GM12874 (cell line): Measurements from ENCODE around the gene SRGAP1.

ENCODE experiments used
- CTCF ChIP-seq: IDR thresholded peaks from 2 replicates; pipeline ENCODE4 v1.5.1; 2011; ENCODE audit warnings: low read depth, mild to moderate bottlenecking, control low read depth, low read length, moderate library complexity; ENCODE audit not compliant: insufficient read depth

SRGAP1 gene

GRCh38 chr12:64194333-64195149 is 350.0 kb downstream of the SRGAP1 start:
- no peak for TF ChIP-seq CTCF

- no peak for TF ChIP-seq CTCF
Measured at GRCh38 chr12:64203036-64203435, 358.5 kb downstream of the SRGAP1 start.

GRCh38 chr12:64203775-64204174 is 359.3 kb downstream of the SRGAP1 start:
- TF ChIP-seq CTCF: no peak

- TF ChIP-seq CTCF: no peak
Measured at GRCh38 chr12:64205542-64205941, 361.0 kb downstream of the SRGAP1 start.

GRCh38 chr12:64207453-64207852 is 363.0 kb downstream of the SRGAP1 start:
- TF ChIP-seq CTCF: no peak
